H9 (cell line): ENCODE data around the gene CMTM5. TPM values are rescaled to one million over a fixed set of nuclear protein-coding genes. Genes with fewer than 3 reads are reported as not detected.

Experiments
- DNase-seq: peaks from one replicate; pipeline ENCODE4 v3.0.0-alpha.2; 2017
- H2AFZ ChIP-seq: one replicate; pipeline ENCODE4 v1.6.1; 2013; ENCODE audit warnings: mild to moderate bottlenecking, low read length, control low read depth, moderate library complexity
- H2AK5ac ChIP-seq: 2 replicates; pipeline ENCODE4 v1.6.1; 2013; ENCODE audit warnings: low read length, control low read depth, mixed read lengths; ENCODE audit not compliant: insufficient read length
- H2BK120ac ChIP-seq: one replicate; pipeline ENCODE4 v1.6.1; 2013; ENCODE audit warnings: low read depth, mild to moderate bottlenecking, low read length, control low read depth, inconsistent platforms; ENCODE audit not compliant: poor library complexity, severe bottlenecking
- H2BK12ac ChIP-seq: 2 replicates; pipeline ENCODE4 v1.6.1; 2013; ENCODE audit warnings: low read length, control low read depth, mixed read lengths, low read depth; ENCODE audit not compliant: insufficient read length
- H2BK15ac ChIP-seq: 2 replicates; pipeline ENCODE4 v1.6.1; 2013; ENCODE audit warnings: low read depth, low read length, control low read depth
- H2BK20ac ChIP-seq: one replicate; pipeline ENCODE4 v1.6.1; 2013; ENCODE audit warnings: low read depth, mild to moderate bottlenecking, low read length, control low read depth, inconsistent platforms; ENCODE audit not compliant: poor library complexity, severe bottlenecking
- H2BK5ac ChIP-seq: 2 replicates; pipeline ENCODE4 v1.6.1; 2013; ENCODE audit warnings: low read length, control low read depth, mixed read lengths; ENCODE audit not compliant: insufficient read length
- H3K14ac ChIP-seq: 2 replicates; pipeline ENCODE4 v1.6.1; 2013; ENCODE audit warnings: low read length, control low read depth; ENCODE audit not compliant: insufficient read depth
- H3K18ac ChIP-seq: 2 replicates; pipeline ENCODE4 v1.6.1; 2013; ENCODE audit warnings: low read depth, mild to moderate bottlenecking, mixed read lengths, low read length, control low read depth; ENCODE audit not compliant: insufficient read length
- H3K23ac ChIP-seq: 2 replicates; pipeline ENCODE4 v1.6.1; 2013; ENCODE audit warnings: low read length, control low read depth, mixed read lengths, low read depth; ENCODE audit not compliant: insufficient read length
- H3K23me2 ChIP-seq: 2 replicates; pipeline ENCODE4 v1.6.1; 2013; ENCODE audit warnings: low read depth, mild to moderate bottlenecking, mixed read lengths, low read length, control low read depth; ENCODE audit not compliant: insufficient read length, poor library complexity, severe bottlenecking
- H3K27ac ChIP-seq: 2 replicates; pipeline ENCODE4 v1.5.1; 2013; ENCODE audit warnings: low read length, control low read depth, mixed read lengths, low read depth; ENCODE audit not compliant: insufficient read length
- H3K27me3 ChIP-seq: 2 replicates; pipeline ENCODE4 v1.6.1; 2013; ENCODE audit warnings: low read length, control low read depth, inconsistent platforms; ENCODE audit not compliant: insufficient read depth
- H3K4ac ChIP-seq: 2 replicates; pipeline ENCODE4 v1.6.1; 2013; ENCODE audit warnings: low read depth, mild to moderate bottlenecking, control low read depth, inconsistent platforms, low read length, moderate library complexity
- H3K4me1 ChIP-seq: 2 replicates; pipeline ENCODE4 v1.6.1; 2013; ENCODE audit warnings: low read length, control low read depth, inconsistent platforms; ENCODE audit not compliant: insufficient read depth
- H3K4me2 ChIP-seq: 2 replicates; pipeline ENCODE4 v1.6.1; 2013; ENCODE audit warnings: low read length, control low read depth, mixed read lengths; ENCODE audit not compliant: insufficient read length, insufficient read depth
- H3K56ac ChIP-seq: 2 replicates; pipeline ENCODE4 v1.6.1; 2013; ENCODE audit warnings: low read depth, mild to moderate bottlenecking, mixed read lengths, low read length, control low read depth; ENCODE audit not compliant: insufficient read length
- H3K79me1 ChIP-seq: 2 replicates; pipeline ENCODE4 v1.6.1; 2013; ENCODE audit warnings: low read depth, mild to moderate bottlenecking, moderate library complexity, low read length, control low read depth, inconsistent platforms; ENCODE audit not compliant: insufficient read depth, poor library complexity, severe bottlenecking
- H3K79me2 ChIP-seq: 2 replicates; pipeline ENCODE4 v1.6.1; 2013; ENCODE audit warnings: low read length, control low read depth, inconsistent platforms; ENCODE audit not compliant: insufficient read depth
- H3K9ac ChIP-seq: 2 replicates; pipeline ENCODE4 v1.6.1; 2013; ENCODE audit warnings: low read length, control low read depth, mixed read lengths; ENCODE audit not compliant: insufficient read length; ENCODE audit errors: extremely low read depth
- H3K9me3 ChIP-seq: one replicate; pipeline ENCODE4 v1.6.1; 2013; ENCODE audit warnings: low read depth, low read length, inconsistent platforms; ENCODE audit not compliant: control insufficient read depth
- H3T11ph ChIP-seq: one replicate; pipeline ENCODE4 v1.6.1; 2013; ENCODE audit warnings: mild to moderate bottlenecking, low read length, control low read depth, inconsistent platforms
- H4K20me1 ChIP-seq: one replicate; pipeline ENCODE4 v1.6.1; 2013; ENCODE audit not compliant: control insufficient read depth, insufficient read length, insufficient read depth
- H4K5ac ChIP-seq: 2 replicates; pipeline ENCODE4 v1.6.1; 2013; ENCODE audit warnings: low read depth, mild to moderate bottlenecking, mixed read lengths, low read length, control low read depth; ENCODE audit not compliant: insufficient read length
- H4K8ac ChIP-seq: replicated peaks from 2 replicates; pipeline ENCODE4 v1.6.1; 2013; ENCODE audit warnings: low read length, control low read depth, mixed read lengths, low read depth; ENCODE audit not compliant: insufficient read length
- H4K91ac ChIP-seq: 2 replicates; pipeline ENCODE4 v1.6.1; 2013; ENCODE audit warnings: low read depth, mild to moderate bottlenecking, moderate library complexity, mixed read lengths, low read length, control low read depth; ENCODE audit not compliant: insufficient read length
- H3K27ac Mint-ChIP-seq, 3 experiments: 2 replicates in 2 of 3; 3 replicates in 1 of 3; pipeline ENCODE4 v1.8.0; 2020 to 2021; ENCODE audit warnings: mixed read lengths in 3 of 3, mild to moderate bottlenecking in 1 of 3, moderate library complexity in 1 of 3
- H3K27me3 Mint-ChIP-seq: 2 replicates; pipeline ENCODE4 v1.8.0; 2021; ENCODE audit warnings: low read depth, mild to moderate bottlenecking, moderate library complexity, mixed read lengths
- H3K36me3 Mint-ChIP-seq, 3 experiments: 2 replicates in 2 of 3; 3 replicates in 1 of 3; pipeline ENCODE4 v1.8.0; 2020 to 2021; ENCODE audit warnings: low read depth in 3 of 3, mixed read lengths in 3 of 3; ENCODE audit not compliant: insufficient read depth in 1 of 3
- H3K4me1 Mint-ChIP-seq, 2 experiments: 2 replicates each; pipeline ENCODE4 v1.8.0; 2020; ENCODE audit warnings: mixed read lengths in 2 of 2
- H3K4me3 Mint-ChIP-seq, 2 experiments: 2 replicates in 1 of 2; 3 replicates in 1 of 2; pipeline ENCODE4 v1.8.0; 2020 to 2021; ENCODE audit warnings: mild to moderate bottlenecking in 2 of 2, mixed read lengths in 2 of 2, moderate library complexity in 1 of 2
- H3K9me3 Mint-ChIP-seq, 2 experiments: 2 replicates in 1 of 2; 3 replicates in 1 of 2; pipeline ENCODE4 v1.8.0; 2020; ENCODE audit warnings: mild to moderate bottlenecking in 2 of 2, mixed read lengths in 2 of 2, moderate library complexity in 1 of 2
- WGBS: extraction: QIAGEN DNeasy Blood & Tissue Kit; methylation state at CpG from one replicate; pipeline ENCODE4 v1.1.7; 2013; ENCODE audit warnings: missing lambda C conversion rate, low lambda C conversion rate, mixed read lengths; ENCODE audit not compliant: insufficient read length; ENCODE audit errors: extremely low coverage; 5-methylcytosine and 5-hydroxymethylcytosine counted together
- total RNA-seq: library from RNA; stranded (reverse); gene quantifications from 2 replicates; pipeline ENCODE4 v1.2.1, GENCODE V29; 2021
- TF ChIP-seq, protein P1 (sequence below): fragments of 200-600 bp; sonication (generic); conservative IDR thresholded peaks from 3 replicates; pipeline ENCODE4 v1.8.0; 2021; ENCODE audit warnings: antibody characterized with exemption, mild to moderate bottlenecking

CMTM5 gene
- total RNA-seq, 1 experiment from 2014 or later: not detected

DNA sequence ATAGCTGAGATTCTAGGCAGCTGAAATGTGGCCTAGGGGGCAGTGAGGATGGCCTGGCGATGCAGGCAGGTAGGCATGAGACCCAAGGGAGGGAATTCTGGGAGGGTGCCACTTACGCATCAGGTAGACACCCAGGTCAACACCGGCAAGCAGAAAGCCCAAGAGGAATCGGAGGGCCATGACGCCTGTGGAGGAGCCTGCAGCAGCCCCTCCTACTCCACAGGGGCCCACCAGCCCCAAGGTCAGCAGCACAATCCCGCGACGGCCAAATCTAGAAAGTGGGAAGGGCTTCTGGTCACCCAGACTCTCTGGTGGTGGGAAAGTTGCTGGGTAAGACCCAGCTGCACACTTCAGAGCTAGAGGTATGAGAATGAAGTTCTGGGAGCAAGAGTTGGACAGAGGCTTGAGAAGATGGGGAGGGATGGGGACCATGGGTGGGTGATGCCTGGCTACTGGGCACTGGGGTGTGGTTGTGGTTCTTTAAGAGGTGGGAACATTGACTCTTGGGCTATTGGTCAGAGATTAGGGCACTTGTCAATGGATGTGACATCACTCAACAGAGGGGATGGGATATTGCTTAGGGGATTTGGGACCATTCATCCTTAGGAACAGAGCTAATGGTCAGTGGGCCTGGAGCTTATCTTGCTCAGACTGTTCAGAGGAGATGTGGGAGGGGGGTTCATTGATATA, 27.5 kb upstream of the CMTM5 start:
- no peaks in the 10 kb centered on the region for H3K9me3 ChIP-seq
- H3T11ph ChIP-seq: no peak overlapping the region
- no peaks in the 10 kb centered on the region for H4K20me1 ChIP-seq
- no peak overlapping the region for H3K27ac ChIP-seq
- Mint-ChIP-seq H3K27me3 (peaks cover 30% of the 10 kb centered on the region), H3K4me1 (peaks cover 20 to 21% of the 10 kb centered on the region in 2 experiments), H3K4me3 (no peak overlapping the region; a peak in 1 of 5 replicates), H3K27ac (no peak overlapping the region), H3K36me3 (peaks cover 16 to 26% (median 22%) of the 10 kb centered on the region in 3 experiments), H3K9me3 (no peaks in the 10 kb centered on the region; a peak in 2 of 5 replicates)
- H2BK15ac ChIP-seq: no peak overlapping the region
- no peak overlapping the region for H3K56ac ChIP-seq
- no peak overlapping the region for H2AK5ac ChIP-seq
- H3K79me1 ChIP-seq: no peaks in the 10 kb centered on the region
- H2AFZ ChIP-seq: no peak overlapping the region
- H4K8ac ChIP-seq: no peak overlapping the region
- no peak overlapping the region for H3K14ac ChIP-seq
- H3K4me1 ChIP-seq: peaks cover 2% of the 10 kb centered on the region; the same call in 1 of the 2 replicates
- TF ChIP-seq, protein P1, sequence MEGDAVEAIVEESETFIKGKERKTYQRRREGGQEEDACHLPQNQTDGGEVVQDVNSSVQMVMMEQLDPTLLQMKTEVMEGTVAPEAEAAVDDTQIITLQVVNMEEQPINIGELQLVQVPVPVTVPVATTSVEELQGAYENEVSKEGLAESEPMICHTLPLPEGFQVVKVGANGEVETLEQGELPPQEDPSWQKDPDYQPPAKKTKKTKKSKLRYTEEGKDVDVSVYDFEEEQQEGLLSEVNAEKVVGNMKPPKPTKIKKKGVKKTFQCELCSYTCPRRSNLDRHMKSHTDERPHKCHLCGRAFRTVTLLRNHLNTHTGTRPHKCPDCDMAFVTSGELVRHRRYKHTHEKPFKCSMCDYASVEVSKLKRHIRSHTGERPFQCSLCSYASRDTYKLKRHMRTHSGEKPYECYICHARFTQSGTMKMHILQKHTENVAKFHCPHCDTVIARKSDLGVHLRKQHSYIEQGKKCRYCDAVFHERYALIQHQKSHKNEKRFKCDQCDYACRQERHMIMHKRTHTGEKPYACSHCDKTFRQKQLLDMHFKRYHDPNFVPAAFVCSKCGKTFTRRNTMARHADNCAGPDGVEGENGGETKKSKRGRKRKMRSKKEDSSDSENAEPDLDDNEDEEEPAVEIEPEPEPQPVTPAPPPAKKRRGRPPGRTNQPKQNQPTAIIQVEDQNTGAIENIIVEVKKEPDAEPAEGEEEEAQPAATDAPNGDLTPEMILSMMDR: no peak
- WGBS: no CpG with 5 or more reads among the region's 8 CpGs
- DNase-seq: no peak
- no peak overlapping the region for H3K4me2 ChIP-seq
- H2BK120ac ChIP-seq: no peak overlapping the region
- no peak overlapping the region for H4K91ac ChIP-seq
- peaks cover 5% of the 10 kb centered on the region for H3K23me2 ChIP-seq
- H3K79me2 ChIP-seq: no peaks in the 10 kb centered on the region
- no peak overlapping the region for H2BK20ac ChIP-seq
- no peak overlapping the region for H3K4ac ChIP-seq
- H3K18ac ChIP-seq: no peak overlapping the region
- H4K5ac ChIP-seq: no peak overlapping the region
- H2BK12ac ChIP-seq: no peak overlapping the region
- H3K27me3 ChIP-seq: no peaks in the 10 kb centered on the region
- no peak overlapping the region for H2BK5ac ChIP-seq
- H3K9ac ChIP-seq: no peak overlapping the region
- H3K23ac ChIP-seq: no peak overlapping the region
